Liver (tissue), 9 donors: Measurements from ENCODE around the gene MAP1LC3B. TPM values are rescaled to one million over a fixed set of nuclear protein-coding genes. Genes with fewer than 3 reads are reported as not detected.

ENCODE experiments used
- DNase-seq: peaks from one replicate; pipeline ENCODE4 v3.0.0-alpha.2; 2017; ENCODE audit warnings: low spot score
- H3K27ac ChIP-seq, 2 donors: one replicate each; pipeline ENCODE4 v1.7.0; 2013; ENCODE audit warnings: inconsistent platforms in 2 of 2, low read length in 2 of 2, control low read depth in 1 of 2, low read depth in 1 of 2, mild to moderate bottlenecking in 1 of 2
- H3K27me3 ChIP-seq, 4 donors: one replicate each; pipeline versions ENCODE4 v1.6.1 to v1.7.0; 2013; ENCODE audit warnings: low read length in 3 of 4, inconsistent platforms in 1 of 4, mild to moderate bottlenecking in 1 of 4, moderate library complexity in 1 of 4; ENCODE audit not compliant: control insufficient read depth in 4 of 4, insufficient read depth in 4 of 4
- H3K36me3 ChIP-seq, 4 donors: one replicate each; pipeline versions ENCODE4 v1.6.1 to v1.7.0; 2013; ENCODE audit warnings: low read length in 3 of 4, mild to moderate bottlenecking in 3 of 4, low read depth in 1 of 4, moderate library complexity in 1 of 4; ENCODE audit not compliant: control insufficient read depth in 4 of 4, insufficient read depth in 3 of 4
- H3K4me1 ChIP-seq, 4 donors: one replicate each; pipeline versions ENCODE4 v1.6.1 to v1.7.0; 2013; ENCODE audit warnings: low read length in 3 of 4, mild to moderate bottlenecking in 3 of 4, moderate library complexity in 1 of 4; ENCODE audit not compliant: control insufficient read depth in 4 of 4, insufficient read depth in 4 of 4
- H3K4me3 ChIP-seq, 3 donors: one replicate each; pipeline versions ENCODE4 v1.6.1 to v1.7.0; 2013; ENCODE audit warnings: low read length in 3 of 3, control low read depth in 1 of 3, low read depth in 1 of 3, mild to moderate bottlenecking in 1 of 3
- H3K9ac ChIP-seq, 2 donors: one replicate each; pipeline ENCODE4 v1.7.0; 2013; ENCODE audit warnings: low read length in 2 of 2, mild to moderate bottlenecking in 2 of 2, moderate library complexity in 2 of 2, control low read depth in 1 of 2, low read depth in 1 of 2
- H3K9me3 ChIP-seq, 4 donors: one replicate each; pipeline versions ENCODE4 v1.6.1 to v1.7.0; 2013; ENCODE audit warnings: low read length in 3 of 4; ENCODE audit not compliant: control insufficient read depth in 4 of 4
- ATF3 ChIP-seq: IDR thresholded peaks from 2 replicates; pipeline ENCODE4 v1.6.1; 2016; ENCODE audit warnings: antibody characterized with exemption
- CTCF ChIP-seq: fragments of 150-350 bp; IDR thresholded peaks from 2 replicates; pipeline ENCODE4 v1.5.1; 2017; ENCODE audit warnings: improper control_type of control experiment, low read depth, low read length; ENCODE audit not compliant: missing input control
- EGR1 ChIP-seq, 2 donors: IDR thresholded peaks; 2 replicates each; pipeline ENCODE4 v1.6.1; 2016 to 2018; ENCODE audit warnings: antibody characterized with exemption in 2 of 2, low read depth in 2 of 2
- FOXA1 ChIP-seq: IDR thresholded peaks from 2 replicates; pipeline ENCODE4 v1.6.1; 2016; ENCODE audit warnings: antibody characterized with exemption
- FOXA2 ChIP-seq: IDR thresholded peaks from 2 replicates; pipeline ENCODE4 v1.6.1; 2016; ENCODE audit warnings: antibody characterized with exemption
- GABPA ChIP-seq, 2 donors: IDR thresholded peaks in 1 of 2; conservative IDR thresholded peaks in 1 of 2; 2 replicates each; pipeline ENCODE4 v1.6.1; 2016; ENCODE audit warnings: antibody characterized with exemption in 2 of 2, mild to moderate bottlenecking in 1 of 2, moderate library complexity in 1 of 2
- HNF4G ChIP-seq: IDR thresholded peaks from 2 replicates; pipeline ENCODE4 v1.6.1; 2016; ENCODE audit warnings: antibody characterized with exemption
- JUND ChIP-seq, 2 donors: IDR thresholded peaks; 2 replicates each; pipeline ENCODE4 v1.6.1; 2016; ENCODE audit warnings: antibody characterized with exemption in 2 of 2
- RAD21 ChIP-seq, 2 donors: IDR thresholded peaks; 2 replicates each; pipeline ENCODE4 v1.6.1; 2016; ENCODE audit warnings: antibody characterized with exemption in 2 of 2, mild to moderate bottlenecking in 2 of 2
- RXRA ChIP-seq, 2 donors: IDR thresholded peaks; 2 replicates each; pipeline ENCODE4 v1.6.1; 2017 to 2018; ENCODE audit warnings: antibody characterized with exemption in 2 of 2, mild to moderate bottlenecking in 1 of 2
- SP1 ChIP-seq: IDR thresholded peaks from 2 replicates; pipeline ENCODE4 v1.6.1; 2018; ENCODE audit warnings: antibody characterized with exemption, mild to moderate bottlenecking
- YY1 ChIP-seq: IDR thresholded peaks from 2 replicates; pipeline ENCODE4 v1.6.1; 2016; ENCODE audit warnings: antibody characterized with exemption, mild to moderate bottlenecking
- ZBTB33 ChIP-seq: IDR thresholded peaks from 2 replicates; pipeline ENCODE4 v1.6.1; 2016; ENCODE audit warnings: antibody characterized with exemption
- WGBS: extraction: QIAGEN DNeasy Blood & Tissue Kit; methylation state at CpG from one replicate; pipeline ENCODE4 v1.1.7; 2013; 5-methylcytosine and 5-hydroxymethylcytosine counted together
- polyA plus RNA-seq, 2 donors: library from polyadenylated mRNA; stranded (reverse) in 1 of 2; unstranded in 1 of 2; fragments of 200-250 nt in 1 of 2; fragments of >200 nt in 1 of 2; fragmentation: Nextera tagmentation in 1 of 2; extraction: Ambion mirVana in 1 of 2; gene quantifications; one replicate each; pipeline versions ENCODE4 v1.2.1 to v1.2.3, GENCODE V29; 2013 to 2015
- total RNA-seq, 2 donors: library from RNA; depleted of rRNA; stranded (reverse); fragments of >200 nt; gene quantifications; one replicate each; pipeline ENCODE4 v1.2.3, GENCODE V29; 2014
- TF ChIP-seq, protein P1 (sequence below): IDR thresholded peaks from 2 replicates; pipeline ENCODE4 v1.6.1; 2016; ENCODE audit warnings: antibody characterized with exemption, mild to moderate bottlenecking
- donor health status: healthy.
- donor health status: healthy.
- donor health status: healthy.
- donor health status: healthy.
- donor health status: healthy.

Gene MAP1LC3B
- total and polyA plus RNA-seq, 4 donors, result 10.3 to 36.3 (median 15.7) TPM

DNA sequence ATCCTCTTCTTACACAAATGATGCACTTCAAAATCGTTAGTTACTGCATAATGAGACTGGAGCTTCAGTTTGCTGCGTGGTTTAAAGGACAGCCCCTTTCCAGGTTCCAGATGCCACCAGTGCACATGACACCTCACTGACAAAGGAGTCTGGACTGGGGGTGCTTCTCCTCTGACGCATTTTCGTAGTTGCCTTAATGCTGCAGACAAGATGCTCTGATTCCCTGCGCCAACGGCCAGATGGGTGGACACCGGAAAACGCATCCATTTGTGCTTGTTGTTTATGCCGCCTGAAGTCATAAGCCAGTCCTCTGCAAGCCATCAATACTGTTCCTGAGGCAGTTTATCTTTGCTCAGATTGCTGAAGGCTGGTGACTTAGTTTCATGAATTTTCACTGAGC, 24.6 kb upstream of the MAP1LC3B start:
- Histone ChIP-seq H3K36me3 (peaks cover 0 to 4% (median 2%) of the 10 kb centered on the region in 4 donors), H3K27ac (no peak overlapping the region), H3K9me3 (no peaks in the 10 kb centered on the region), H3K4me1 (peaks cover 0 to 24% (median 9%) of the 10 kb centered on the region in 4 donors), H3K4me3 (no peak overlapping the region), H3K9ac (no peak overlapping the region), H3K27me3 (no peaks in the 10 kb centered on the region)
- TF ChIP-seq FOXA1 (no peak), CTCF (no peak), EGR1 (IDR thresholded peaks at IDR 0.05; ENCODE audit: low read depth in 2 of 2) (no peak), YY1 (no peak), RAD21 (IDR thresholded peaks at IDR 0.05) (no peak), RXRA (IDR thresholded peaks at IDR 0.05) (no peak), HNF4G (no peak)
- no peak for DNase-seq
- WGBS, result 89% methylated on average over 9 of the region's 9 CpGs

DNA sequence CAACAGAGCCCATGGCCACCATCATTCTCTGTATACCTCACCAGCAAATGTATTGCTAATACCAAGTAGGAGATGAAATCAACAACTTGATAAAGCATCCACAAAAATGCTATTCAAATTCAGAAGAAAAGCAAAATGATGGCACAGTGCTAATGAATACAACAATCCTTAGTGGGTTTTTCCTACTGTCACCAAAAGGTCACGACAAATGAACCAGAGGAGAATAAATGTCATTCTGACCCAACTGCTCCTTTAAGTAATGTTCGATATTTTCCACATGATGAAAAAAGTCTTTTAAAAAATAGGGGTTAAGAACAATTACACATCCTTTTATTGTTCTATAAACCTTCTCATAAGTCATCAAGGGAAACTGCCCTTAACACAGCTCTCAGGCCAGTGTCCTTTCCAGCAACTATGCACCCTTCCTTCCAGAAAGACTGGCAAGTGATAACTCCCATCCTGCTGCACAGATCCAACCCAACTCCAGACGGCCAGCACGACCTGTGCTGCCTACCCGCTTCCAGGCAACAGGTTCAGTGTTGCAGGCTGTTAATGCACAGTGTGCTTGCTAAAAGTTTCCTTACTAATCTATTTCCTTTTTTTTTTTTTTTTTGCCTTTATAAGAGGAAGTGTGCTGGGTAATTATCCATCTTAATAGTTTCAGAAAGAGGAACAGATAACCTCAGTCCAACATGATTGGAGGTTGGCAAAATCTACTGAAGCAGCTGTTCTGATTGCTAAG, 23.9 kb upstream of the MAP1LC3B start:
- Histone ChIP-seq H3K9me3 (no peaks in the 10 kb centered on the region), H3K4me3 (no peak overlapping the region), H3K36me3 (peaks cover 0 to 4% (median 1%) of the 10 kb centered on the region in 4 donors), H3K9ac (no peak overlapping the region), H3K27ac (no peak overlapping the region), H3K27me3 (no peaks in the 10 kb centered on the region), H3K4me1 (peaks cover 0 to 24% (median 9%) of the 10 kb centered on the region in 4 donors)
- no peak for DNase-seq
- TF ChIP-seq JUND (IDR thresholded peaks at IDR 0.05) (no peak), FOXA2 (no peak), SP1 (no peak), ZBTB33 (no peak), EGR1 (IDR thresholded peaks at IDR 0.05; ENCODE audit: low read depth in 2 of 2) (no peak), CTCF (no peak), GABPA (IDR thresholded peaks at IDR 0.05 in 1 of 2, conservative IDR thresholded peaks at IDR 0.05 in 1 of 2) (no peak), ATF3 (no peak)
- TF ChIP-seq, protein P1, sequence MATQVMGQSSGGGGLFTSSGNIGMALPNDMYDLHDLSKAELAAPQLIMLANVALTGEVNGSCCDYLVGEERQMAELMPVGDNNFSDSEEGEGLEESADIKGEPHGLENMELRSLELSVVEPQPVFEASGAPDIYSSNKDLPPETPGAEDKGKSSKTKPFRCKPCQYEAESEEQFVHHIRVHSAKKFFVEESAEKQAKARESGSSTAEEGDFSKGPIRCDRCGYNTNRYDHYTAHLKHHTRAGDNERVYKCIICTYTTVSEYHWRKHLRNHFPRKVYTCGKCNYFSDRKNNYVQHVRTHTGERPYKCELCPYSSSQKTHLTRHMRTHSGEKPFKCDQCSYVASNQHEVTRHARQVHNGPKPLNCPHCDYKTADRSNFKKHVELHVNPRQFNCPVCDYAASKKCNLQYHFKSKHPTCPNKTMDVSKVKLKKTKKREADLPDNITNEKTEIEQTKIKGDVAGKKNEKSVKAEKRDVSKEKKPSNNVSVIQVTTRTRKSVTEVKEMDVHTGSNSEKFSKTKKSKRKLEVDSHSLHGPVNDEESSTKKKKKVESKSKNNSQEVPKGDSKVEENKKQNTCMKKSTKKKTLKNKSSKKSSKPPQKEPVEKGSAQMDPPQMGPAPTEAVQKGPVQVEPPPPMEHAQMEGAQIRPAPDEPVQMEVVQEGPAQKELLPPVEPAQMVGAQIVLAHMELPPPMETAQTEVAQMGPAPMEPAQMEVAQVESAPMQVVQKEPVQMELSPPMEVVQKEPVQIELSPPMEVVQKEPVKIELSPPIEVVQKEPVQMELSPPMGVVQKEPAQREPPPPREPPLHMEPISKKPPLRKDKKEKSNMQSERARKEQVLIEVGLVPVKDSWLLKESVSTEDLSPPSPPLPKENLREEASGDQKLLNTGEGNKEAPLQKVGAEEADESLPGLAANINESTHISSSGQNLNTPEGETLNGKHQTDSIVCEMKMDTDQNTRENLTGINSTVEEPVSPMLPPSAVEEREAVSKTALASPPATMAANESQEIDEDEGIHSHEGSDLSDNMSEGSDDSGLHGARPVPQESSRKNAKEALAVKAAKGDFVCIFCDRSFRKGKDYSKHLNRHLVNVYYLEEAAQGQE, result no peak
- 68% methylated on average over 5 of the region's 5 CpGs for WGBS
